Renal cortical epithelial cell (primary cell): ENCODE results near the gene DOCK11. TPM values are rescaled to one million over a fixed set of nuclear protein-coding genes. Genes with fewer than 3 reads are reported as not detected.

Experiments
- DNase-seq: peaks from one replicate; pipeline ENCODE4 v3.0.0-alpha.2; 2011; ENCODE audit warnings: low read depth
- total RNA-seq: library from RNA; depleted of rRNA; stranded (reverse); fragments of >200 nt; gene quantifications from 2 replicates; pipeline ENCODE4 v1.2.3, GENCODE V29; 2014

Gene DOCK11
- total RNA-seq, 1 donor from 2014 or later = 18.3 TPM

- no peak for DNase-seq
These were observed 135.2 kb downstream of the DOCK11 start for GRCh38 chrX:118630848-118631247.

GRCh38 chrX:118631586-118631985 lies 136.0 kb downstream of the DOCK11 start:
- no peak for DNase-seq

GRCh38 chrX:118632862-118633261 lies 137.2 kb downstream of the DOCK11 start:
- DNase-seq = no peak

GRCh38 chrX:118633530-118633929 lies 137.9 kb downstream of the DOCK11 start:
- no peak for DNase-seq

- no peak for DNase-seq
These were observed 138.7 kb downstream of the DOCK11 start for GRCh38 chrX:118634336-118634735.

GRCh38 chrX:118637997-118638396 lies 142.4 kb downstream of the DOCK11 start:
- DNase-seq = peak; percentile 27

GRCh38 chrX:118644378-118644777 lies 148.8 kb downstream of the DOCK11 start:
- DNase-seq = peak; percentile 59

GRCh38 chrX:118652717-118653116 lies 157.1 kb downstream of the DOCK11 start:
- no peak for DNase-seq

- DNase-seq = no peak
These were observed 158.7 kb downstream of the DOCK11 start for GRCh38 chrX:118654331-118654730.

- peak; percentile 55 for DNase-seq
These were observed 160.1 kb downstream of the DOCK11 start for GRCh38 chrX:118655561-118656246.

GRCh38 chrX:118657413-118657812 lies 161.8 kb downstream of the DOCK11 start:
- DNase-seq = no peak

- no peak for DNase-seq
These were observed 164.5 kb downstream of the DOCK11 start for GRCh38 chrX:118660085-118660484.

GRCh38 chrX:118665204-118665603 lies 169.6 kb downstream of the DOCK11 start:
- DNase-seq = no peak

GRCh38 chrX:118666521-118666920 lies 170.9 kb downstream of the DOCK11 start:
- no peak for DNase-seq

GRCh38 chrX:118669435-118669834 lies 173.8 kb downstream of the DOCK11 start:
- DNase-seq = no peak

GRCh38 chrX:118675326-118675965 lies 179.8 kb downstream of the DOCK11 start:
- DNase-seq = no peak

- DNase-seq = no peak
These were observed 180.3 kb downstream of the DOCK11 start for GRCh38 chrX:118675966-118676349.

GRCh38 chrX:118677318-118677717 lies 181.7 kb downstream of the DOCK11 start:
- no peak for DNase-seq

GRCh38 chrX:118679290-118679689 lies 183.7 kb downstream of the DOCK11 start:
- no peak for DNase-seq

- peak; percentile 51 for DNase-seq
These were observed 186.8 kb downstream of the DOCK11 start for GRCh38 chrX:118682258-118683014.

- no peak for DNase-seq
These were observed 189.8 kb downstream of the DOCK11 start for GRCh38 chrX:118685393-118685792.

- DNase-seq = no peak
These were observed 193.3 kb downstream of the DOCK11 start for GRCh38 chrX:118688935-118689334.

- DNase-seq = no peak
These were observed 198.2 kb downstream of the DOCK11 start for GRCh38 chrX:118693843-118694242.
